Astrocyte (in vitro differentiated cells and primary cell): ENCODE data around the gene PALMD. TPM values are rescaled to one million over a fixed set of nuclear protein-coding genes. Genes with fewer than 3 reads are reported as not detected.

Source experiments
- DNase-seq: peaks from one replicate; pipeline ENCODE4 v3.0.0-alpha.2; 2010; ENCODE audit warnings: low read depth
- FAIRE-seq: peaks from 2 replicates; lab custom pipeline; 2011; peaks lifted over from hg19 to GRCh38; lab: Jason Lieb, UNC
- H2AFZ ChIP-seq: 2 replicates; pipeline ENCODE4 v1.6.0; 2012; ENCODE audit warnings: low read depth, low read length, inconsistent platforms
- H3K27ac ChIP-seq: 2 replicates; pipeline ENCODE4 v1.5.1; 2011; ENCODE audit warnings: low read depth, low read length, inconsistent platforms
- H3K27me3 ChIP-seq: 2 replicates; pipeline ENCODE4 v1.6.0; 2011; ENCODE audit warnings: low read length, inconsistent platforms; ENCODE audit not compliant: insufficient read depth
- H3K36me3 ChIP-seq: 2 replicates; pipeline ENCODE4 v1.5.1; 2011; ENCODE audit warnings: low read length, inconsistent platforms; ENCODE audit not compliant: insufficient read depth
- H3K4me1 ChIP-seq: 2 replicates; pipeline ENCODE4 v1.5.1; 2011; ENCODE audit warnings: low read length, inconsistent platforms; ENCODE audit not compliant: insufficient read depth
- H3K4me2 ChIP-seq: 2 replicates; pipeline ENCODE4 v1.6.0; 2012; ENCODE audit warnings: low read length, inconsistent platforms
- H3K4me3 ChIP-seq: 2 replicates; pipeline ENCODE4 v1.5.1; 2011; ENCODE audit warnings: low read depth, mild to moderate bottlenecking, low read length, inconsistent platforms; ENCODE audit not compliant: insufficient read depth
- H3K79me2 ChIP-seq: 2 replicates; pipeline ENCODE4 v1.6.0; 2012; ENCODE audit warnings: mild to moderate bottlenecking, low read length, inconsistent platforms; ENCODE audit not compliant: insufficient read depth
- H3K9ac ChIP-seq: 2 replicates; pipeline ENCODE4 v1.6.0; 2012; ENCODE audit warnings: mild to moderate bottlenecking, low read length, inconsistent platforms
- H3K9me3 ChIP-seq: 2 replicates; pipeline ENCODE4 v1.5.1; 2012; ENCODE audit warnings: low read depth, mild to moderate bottlenecking, low read length, inconsistent platforms; ENCODE audit not compliant: insufficient read depth
- H4K20me1 ChIP-seq: 2 replicates; pipeline ENCODE4 v1.6.0; 2012; ENCODE audit warnings: low read length, inconsistent platforms; ENCODE audit not compliant: insufficient read depth
- H3K27ac Mint-ChIP-seq: one replicate; pipeline ENCODE4 v1.8.0; 2021; ENCODE audit warnings: mild to moderate bottlenecking, mixed read lengths; ENCODE audit not compliant: unreplicated experiment
- H3K27me3 Mint-ChIP-seq: one replicate; pipeline ENCODE4 v1.8.0; 2021; ENCODE audit warnings: low read depth, mixed read lengths; ENCODE audit not compliant: unreplicated experiment
- H3K36me3 Mint-ChIP-seq: one replicate; pipeline ENCODE4 v1.8.0; 2021; ENCODE audit warnings: low read depth, mixed read lengths; ENCODE audit not compliant: unreplicated experiment
- H3K4me1 Mint-ChIP-seq: one replicate; pipeline ENCODE4 v1.8.0; 2021; ENCODE audit warnings: low read depth, mixed read lengths; ENCODE audit not compliant: unreplicated experiment
- H3K4me3 Mint-ChIP-seq: one replicate; pipeline ENCODE4 v1.8.0; 2021; ENCODE audit warnings: mild to moderate bottlenecking, moderate library complexity, mixed read lengths; ENCODE audit not compliant: unreplicated experiment
- H3K9me3 Mint-ChIP-seq: one replicate; pipeline ENCODE4 v1.8.0; 2021; ENCODE audit warnings: mild to moderate bottlenecking, mixed read lengths; ENCODE audit not compliant: unreplicated experiment
- EZH2 ChIP-seq: IDR thresholded peaks from 2 replicates; pipeline ENCODE4 v1.6.1; 2012; ENCODE audit warnings: mild to moderate bottlenecking, low read length, inconsistent platforms; ENCODE audit not compliant: insufficient read depth
- total RNA-seq: library from RNA; stranded (reverse); gene quantifications from 2 replicates; pipeline ENCODE4 v1.2.1, GENCODE V29; 2021
- TF ChIP-seq, protein P1 (sequence below): IDR thresholded peaks from 2 replicates; pipeline ENCODE4 v1.5.1; 2011; ENCODE audit warnings: low read depth, mild to moderate bottlenecking, inconsistent platforms, low read length, moderate library complexity; ENCODE audit not compliant: insufficient read depth

PALMD gene
- total RNA-seq, 1 donor from 2014 or later: 0.41 TPM

DNA sequence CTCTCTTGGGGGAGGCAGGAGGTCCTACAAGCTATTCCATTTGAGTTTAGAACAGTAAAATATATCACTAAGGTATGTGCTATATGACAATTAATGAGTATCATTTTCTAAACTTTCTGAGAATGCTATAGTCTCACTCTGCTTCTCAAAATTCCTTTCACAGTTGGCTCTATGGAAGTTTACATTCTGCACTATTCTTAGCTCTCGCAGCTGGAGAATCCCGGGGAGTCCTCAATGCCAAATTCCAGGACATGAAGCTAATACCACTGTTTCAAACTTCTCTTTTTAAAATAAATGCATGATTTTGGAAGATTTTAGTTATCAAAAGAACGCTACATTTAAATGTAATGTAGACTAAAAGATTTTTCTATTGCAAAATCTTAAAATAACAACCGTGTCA is 22.4 kb upstream of the PALMD start:
- FAIRE-seq (no peak), DNase-seq (no peak)
- Histone ChIP-seq H3K27ac (no peak overlapping the region), H3K27me3 (no peaks in the 10 kb centered on the region), H3K4me1 (no peaks in the 10 kb centered on the region), H2AFZ (no peak overlapping the region), H4K20me1 (no peaks in the 10 kb centered on the region), H3K36me3 (no peaks in the 10 kb centered on the region), H3K9me3 (no peaks in the 10 kb centered on the region), H3K4me2 (no peak overlapping the region), H3K9ac (no peak overlapping the region), H3K4me3 (no peak overlapping the region), H3K79me2 (no peaks in the 10 kb centered on the region)
- Mint-ChIP-seq H3K4me1 (peaks cover 7% of the 10 kb centered on the region), H3K36me3 (no peaks in the 10 kb centered on the region), H3K27ac (no peak overlapping the region), H3K27me3 (no peaks in the 10 kb centered on the region), H3K4me3 (no peak overlapping the region), H3K9me3 (no peaks in the 10 kb centered on the region)
- TF ChIP-seq EZH2: no peak
- TF ChIP-seq, protein P1, sequence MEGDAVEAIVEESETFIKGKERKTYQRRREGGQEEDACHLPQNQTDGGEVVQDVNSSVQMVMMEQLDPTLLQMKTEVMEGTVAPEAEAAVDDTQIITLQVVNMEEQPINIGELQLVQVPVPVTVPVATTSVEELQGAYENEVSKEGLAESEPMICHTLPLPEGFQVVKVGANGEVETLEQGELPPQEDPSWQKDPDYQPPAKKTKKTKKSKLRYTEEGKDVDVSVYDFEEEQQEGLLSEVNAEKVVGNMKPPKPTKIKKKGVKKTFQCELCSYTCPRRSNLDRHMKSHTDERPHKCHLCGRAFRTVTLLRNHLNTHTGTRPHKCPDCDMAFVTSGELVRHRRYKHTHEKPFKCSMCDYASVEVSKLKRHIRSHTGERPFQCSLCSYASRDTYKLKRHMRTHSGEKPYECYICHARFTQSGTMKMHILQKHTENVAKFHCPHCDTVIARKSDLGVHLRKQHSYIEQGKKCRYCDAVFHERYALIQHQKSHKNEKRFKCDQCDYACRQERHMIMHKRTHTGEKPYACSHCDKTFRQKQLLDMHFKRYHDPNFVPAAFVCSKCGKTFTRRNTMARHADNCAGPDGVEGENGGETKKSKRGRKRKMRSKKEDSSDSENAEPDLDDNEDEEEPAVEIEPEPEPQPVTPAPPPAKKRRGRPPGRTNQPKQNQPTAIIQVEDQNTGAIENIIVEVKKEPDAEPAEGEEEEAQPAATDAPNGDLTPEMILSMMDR: no peak

DNA sequence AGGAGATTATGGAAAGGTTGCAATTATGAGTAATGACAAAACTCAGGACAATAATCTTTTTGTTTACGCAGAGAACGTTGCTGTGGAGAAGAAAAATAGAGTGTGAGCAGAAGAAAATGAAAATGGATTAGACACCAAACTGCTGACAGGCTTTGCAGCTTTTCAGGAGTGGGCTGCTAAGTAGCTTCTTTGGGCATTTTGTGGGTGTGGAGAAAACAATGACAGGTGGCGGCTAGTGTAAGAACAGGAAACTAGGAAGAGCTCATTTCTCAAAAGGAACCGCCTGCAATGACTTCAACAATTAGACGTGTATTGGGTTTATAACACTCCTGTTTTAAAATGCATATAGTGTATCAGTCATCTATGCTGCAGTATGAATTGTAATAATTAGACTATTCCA is 18.3 kb upstream of the PALMD start:
- FAIRE-seq: no peak
- Mint-ChIP-seq H3K9me3 (no peaks in the 10 kb centered on the region), H3K4me3 (no peak overlapping the region), H3K4me1 (peaks cover 4% of the 10 kb centered on the region), H3K27me3 (no peaks in the 10 kb centered on the region), H3K27ac (no peak overlapping the region), H3K36me3 (no peaks in the 10 kb centered on the region)
- Histone ChIP-seq H3K9me3 (no peaks in the 10 kb centered on the region), H3K36me3 (no peaks in the 10 kb centered on the region), H4K20me1 (no peaks in the 10 kb centered on the region), H3K9ac (no peak overlapping the region), H3K4me1 (no peaks in the 10 kb centered on the region), H3K4me3 (no peak overlapping the region), H3K27me3 (no peaks in the 10 kb centered on the region), H3K79me2 (no peaks in the 10 kb centered on the region), H3K27ac (no peak overlapping the region), H2AFZ (no peak overlapping the region), H3K4me2 (no peak overlapping the region)
- no peak for TF ChIP-seq EZH2
- TF ChIP-seq, protein P1: no peak
- no peak for DNase-seq

DNA sequence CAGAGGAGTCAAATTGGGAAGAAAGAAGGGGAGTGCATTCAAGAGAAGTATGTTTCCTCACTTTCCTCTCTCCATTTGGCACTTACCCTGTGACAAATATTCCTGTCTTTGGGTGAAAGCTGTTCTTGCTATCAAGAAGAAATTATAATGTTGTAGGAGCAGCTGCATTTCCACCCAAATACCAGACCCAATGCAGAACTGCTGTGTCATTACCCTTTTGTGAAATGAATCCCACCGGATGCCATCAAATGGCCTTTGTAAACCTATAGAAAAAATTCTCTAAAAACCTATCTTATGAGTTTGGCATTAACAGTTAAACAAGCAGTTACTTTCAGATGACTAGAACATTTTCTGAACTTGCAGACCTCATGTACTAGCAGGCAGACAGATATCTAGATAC is 16.7 kb upstream of the PALMD start:
- Mint-ChIP-seq H3K27me3 (no peaks in the 10 kb centered on the region), H3K36me3 (no peaks in the 10 kb centered on the region)
- H4K20me1 ChIP-seq: no peaks in the 10 kb centered on the region

More for the DNA sequence above, 16.7 kb upstream of the PALMD start:
- H2AFZ ChIP-seq: no peak overlapping the region
- H3K9me3 ChIP-seq: no peaks in the 10 kb centered on the region
- no peaks in the 10 kb centered on the region for H3K4me1 ChIP-seq
- Mint-ChIP-seq H3K27ac (no peak overlapping the region), H3K4me3 (no peak overlapping the region), H3K4me1 (no peaks in the 10 kb centered on the region), H3K9me3 (no peaks in the 10 kb centered on the region)
- no peak for FAIRE-seq
- H3K79me2 ChIP-seq: no peaks in the 10 kb centered on the region
- H3K9ac ChIP-seq: no peak overlapping the region
- H3K4me2 ChIP-seq: no peak overlapping the region
- no peaks in the 10 kb centered on the region for H3K27me3 ChIP-seq
- H3K36me3 ChIP-seq: no peaks in the 10 kb centered on the region
- H3K27ac ChIP-seq: no peak overlapping the region
- no peak for TF ChIP-seq EZH2
- TF ChIP-seq, protein P1: no peak
- H3K4me3 ChIP-seq: no peak overlapping the region
- DNase-seq: no peak
